HepG2 (cell line): ENCODE results near the gene P2RX6. TPM values are rescaled to one million over a fixed set of nuclear protein-coding genes. Genes with fewer than 3 reads are reported as not detected.

Experiments
- ATAC-seq: fragments of 200-7000 bp; cut with Tn5 transposase; 3 replicates; pipeline ENCODE4 v1.9.1; 2020; ENCODE audit warnings: mild to moderate bottlenecking, moderate library complexity
- BruUV-seq: library from RNA; stranded (reverse); fragments of 400-500 nt; replicated peaks from 2 replicates; lab custom pipeline; 2021; lab: Mats Ljungman, UMichigan
- CTCF ChIA-PET: fragments of 300-600 bp; formaldehyde crosslinking; extraction: SDS; loops from one replicate; lab custom pipeline; 2021; ENCODE audit warnings: low total read pairs, inconsistent platforms, low intra/inter-chr PET ratio; lab: Yijun Ruan, JAX
- POLR2A ChIA-PET: fragments of 350-600 bp; sonication (Branson Sonifier 250); formaldehyde crosslinking; loops from one replicate; lab custom pipeline; 2020; ENCODE audit warnings: antibody characterized with exemption, inconsistent platforms; lab: Yijun Ruan, JAX
- DNase-seq: peaks from one replicate; pipeline ENCODE4 v3.0.0-alpha.2; 2015; ENCODE audit warnings: low spot score
- FAIRE-seq: peaks from 3 replicates; lab custom pipeline; 2011; peaks lifted over from hg19 to GRCh38; lab: Jason Lieb, UNC
- H2AFZ ChIP-seq: one replicate; pipeline ENCODE4 v1.6.1; 2011; ENCODE audit warnings: low read length, inconsistent platforms
- H3K27ac ChIP-seq: fragments of 300-600 bp; 3 replicates; pipeline ENCODE4 v1.8.0; 2011; ENCODE audit warnings: mixed run types, mild to moderate bottlenecking, mixed read lengths, low read length, inconsistent platforms; ENCODE audit not compliant: insufficient read depth; ENCODE audit errors: extremely low read length
- H3K27me3 ChIP-seq, 2 experiments: fragments of 200-600 bp in 1 of 2; 2 replicates in 1 of 2; 3 replicates in 1 of 2; pipeline versions ENCODE4 v1.6.0 to v1.8.0; 2011; ENCODE audit warnings: low read length in 2 of 2, mild to moderate bottlenecking in 2 of 2, moderate library complexity in 2 of 2, inconsistent platforms in 1 of 2; ENCODE audit not compliant: insufficient read depth in 2 of 2, control insufficient read depth in 1 of 2
- H3K36me3 ChIP-seq, 2 experiments: fragments of 200-600 bp in 1 of 2; replicated peaks in 1 of 2; 2 replicates in 1 of 2; 3 replicates in 1 of 2; pipeline versions ENCODE4 v1.5.1 to v1.8.0; 2011; ENCODE audit warnings: low read length in 2 of 2, inconsistent platforms in 1 of 2; ENCODE audit not compliant: insufficient read depth in 2 of 2, control insufficient read depth in 1 of 2
- H3K4me1 ChIP-seq: 2 replicates; pipeline ENCODE4 v1.5.1; 2012; ENCODE audit warnings: low read length, inconsistent platforms; ENCODE audit not compliant: insufficient read depth
- H3K4me2 ChIP-seq: 2 replicates; pipeline ENCODE4 v1.6.0; 2011; ENCODE audit warnings: low read depth, low read length, inconsistent platforms
- H3K4me3 ChIP-seq, 3 experiments: fragments of 200-600 bp in 1 of 3; sonication (generic), shearing (Covaris generic) in 1 of 3; replicated peaks in 1 of 3; 2 replicates each; pipeline ENCODE4 v1.5.1; 2011 to 2016; ENCODE audit warnings: low read length in 3 of 3, inconsistent platforms in 2 of 3, low read depth in 2 of 3, mild to moderate bottlenecking in 2 of 3, control low read depth in 1 of 3, mixed read lengths in 1 of 3; ENCODE audit not compliant: insufficient read depth in 1 of 3
- H3K79me2 ChIP-seq: one replicate; pipeline ENCODE4 v1.6.1; 2011; ENCODE audit warnings: low read length, inconsistent platforms; ENCODE audit not compliant: insufficient read depth
- H3K9ac ChIP-seq: 2 replicates; pipeline ENCODE4 v1.6.0; 2011; ENCODE audit warnings: mild to moderate bottlenecking, low read depth, low read length, inconsistent platforms; ENCODE audit not compliant: insufficient read depth
- H3K9me3 ChIP-seq: 2 replicates; pipeline ENCODE4 v1.5.1; 2012; ENCODE audit warnings: mild to moderate bottlenecking, low read length
- H4K20me1 ChIP-seq: 2 replicates; pipeline ENCODE4 v1.6.0; 2011; ENCODE audit warnings: inconsistent platforms, mild to moderate bottlenecking, low read length, moderate library complexity; ENCODE audit not compliant: insufficient read depth
- CBFB ChIP-seq: sonication (generic); formaldehyde crosslinking; IDR thresholded peaks from 2 replicates; pipeline ENCODE4 v1.4.0; 2020; ENCODE audit warnings: missing genetic modification reagents
- ELF3 ChIP-seq: IDR thresholded peaks from 2 replicates; pipeline ENCODE4 v1.6.1; 2016; ENCODE audit warnings: missing genetic modification reagents, missing compliant biosample characterization
- ELK4 ChIP-seq: sonication (generic); formaldehyde crosslinking; IDR thresholded peaks from 2 replicates; pipeline ENCODE4 v1.9.0; 2021; ENCODE audit warnings: missing genetic modification reagents, borderline replicate concordance
- FOXC1 ChIP-seq: sonication (generic); formaldehyde crosslinking; IDR thresholded peaks from 2 replicates; pipeline ENCODE4 v1.8.0; 2022; ENCODE audit warnings: mild to moderate bottlenecking, missing genetic modification reagents, borderline replicate concordance
- FOXO1 ChIP-seq: sonication (generic); formaldehyde crosslinking; IDR thresholded peaks from 2 replicates; pipeline ENCODE4 v1.4.0; 2020; ENCODE audit warnings: missing genetic modification reagents
- HHEX ChIP-seq: IDR thresholded peaks from 2 replicates; pipeline ENCODE4 v1.6.1; 2016; ENCODE audit warnings: control low read depth
- PREB ChIP-seq: sonication (generic); formaldehyde crosslinking; IDR thresholded peaks from 2 replicates; pipeline ENCODE4 v1.4.0; 2020; ENCODE audit warnings: missing genetic modification reagents
- RARA ChIP-seq: IDR thresholded peaks from 2 replicates; pipeline ENCODE4 v1.6.1; 2016; ENCODE audit warnings: missing genetic modification reagents, missing compliant biosample characterization
- RBM22 ChIP-seq: fragments of 200-400 bp; formaldehyde crosslinking; optimal IDR thresholded peaks from 2 replicates; pipeline ENCODE3; 2017; ENCODE audit warnings: mild to moderate bottlenecking, low read length, moderate library complexity
- SAP130 ChIP-seq: IDR thresholded peaks from 2 replicates; pipeline ENCODE4 v1.6.1; 2016; ENCODE audit warnings: low read depth
- SCMH1 ChIP-seq: sonication (generic); formaldehyde crosslinking; IDR thresholded peaks from 2 replicates; pipeline ENCODE4 v1.9.0; 2021; ENCODE audit warnings: missing genetic modification reagents, mild to moderate bottlenecking, borderline replicate concordance
- SNAI1 ChIP-seq: sonication (generic); formaldehyde crosslinking; IDR thresholded peaks from 2 replicates; pipeline ENCODE4 v1.5.0; 2020; ENCODE audit warnings: mild to moderate bottlenecking, missing genetic modification reagents, borderline replicate concordance
- SOX13 ChIP-seq, 3 experiments: fragments of 450-650 bp in 1 of 3; sonication (generic) in 1 of 3; formaldehyde crosslinking in 1 of 3; IDR thresholded peaks in 2 of 3; conservative IDR thresholded peaks in 1 of 3; 2 replicates each; pipeline versions ENCODE4 v1.5.0 to v1.6.1; 2016 to 2020; ENCODE audit warnings: antibody characterized with exemption in 1 of 3, mild to moderate bottlenecking in 1 of 3, missing compliant biosample characterization in 1 of 3, missing genetic modification reagents in 1 of 3, moderate library complexity in 1 of 3
- YEATS4 ChIP-seq: sonication (generic); formaldehyde crosslinking; IDR thresholded peaks from 2 replicates; pipeline ENCODE4 v1.4.0; 2020; ENCODE audit warnings: missing genetic modification reagents, borderline replicate concordance
- ZFP41 ChIP-seq: sonication (generic); formaldehyde crosslinking; IDR thresholded peaks from 2 replicates; pipeline ENCODE4 v1.4.0; 2020; ENCODE audit warnings: mild to moderate bottlenecking, missing genetic modification reagents, borderline replicate concordance
- ZNF431 ChIP-seq: sonication (generic); formaldehyde crosslinking; IDR thresholded peaks from 2 replicates; pipeline ENCODE4 v1.9.0; 2022; ENCODE audit warnings: missing genetic modification reagents, low read depth, mild to moderate bottlenecking, borderline replicate concordance
- ZNF451 ChIP-seq: sonication (generic); formaldehyde crosslinking; IDR thresholded peaks from 2 replicates; pipeline ENCODE4 v1.5.0; 2020; ENCODE audit warnings: mild to moderate bottlenecking, missing genetic modification reagents
- ZNF598 ChIP-seq: sonication (generic); formaldehyde crosslinking; IDR thresholded peaks from 2 replicates; pipeline ENCODE4 v1.5.1; 2020; ENCODE audit warnings: mild to moderate bottlenecking, missing genetic modification reagents, borderline replicate concordance
- ZNF75D ChIP-seq: sonication (generic); formaldehyde crosslinking; IDR thresholded peaks from 2 replicates; pipeline ENCODE4 v1.8.1; 2023; ENCODE audit warnings: missing genetic modification reagents, mild to moderate bottlenecking, borderline replicate concordance
- ZSCAN9 ChIP-seq: IDR thresholded peaks from 2 replicates; pipeline ENCODE4 v1.6.1; 2016; ENCODE audit warnings: borderline replicate concordance
- WGBS: methylation state at CpG from one replicate; pipeline ENCODE4 v1.1.6; 2017; ENCODE audit warnings: low lambda C conversion rate; 5-methylcytosine and 5-hydroxymethylcytosine counted together
- in situ Hi-C: cut with HindIII; loops from 2 replicates; pipeline ENCODE4 v1.10.0; 2017; ENCODE audit warnings: low pct_unique_long_range_greater_than_20kb; ENCODE audit not compliant: extremely low pct_ligation_motif_present
- intact Hi-C: fragments of 100-400 bp; cut with micrococcal nuclease; formaldehyde crosslinking; loops from one replicate; pipeline ENCODE4 v1.10.0; 2022; ENCODE audit not compliant: unreplicated experiment
- polyA plus RNA-seq, 8 experiments: library from polyadenylated mRNA; depleted of rRNA in 3 of 8; stranded (reverse) in 7 of 8; unstranded in 1 of 8; fragments of >200 nt; fragmentation: Illumina TruSeq in 4 of 8; extraction: Trizol in 4 of 8; gene quantifications; 2 replicates each; pipeline versions ENCODE4 v1.2.1 to v1.2.3, GENCODE V29; 2011 to 2016; ENCODE audit warnings: low read depth in 4 of 8, missing spikeins in 1 of 8, mixed read lengths in 1 of 8; ENCODE audit not compliant: insufficient read depth in 1 of 8
- total RNA-seq, 5 experiments: library from RNA; depleted of rRNA; stranded (reverse); fragments of >200 nt; fragmentation: Illumina TruSeq; extraction: Trizol; gene quantifications; 2 replicates each; pipeline ENCODE4 v1.2.3, GENCODE V29; 2016; ENCODE audit warnings: low read depth in 1 of 5

P2RX6 gene
- total and polyA plus RNA-seq, 2 of the 13 experiments (the other 11 are each of a cell fraction or from before 2014, with no cell fraction given): 0.04 to 0.12 TPM

GRCh38 chr22:20985720-20986119, 29.2 kb upstream of the P2RX6 start:
- no peaks in the 10 kb centered on the region for H3K9me3 ChIP-seq
- no peak overlapping the region for H3K4me3 ChIP-seq
- TF ChIP-seq ZNF598 (CRISPR knock-in tag): no peak
- TF ChIP-seq CBFB (CRISPR knock-in tag): no peak
- no peak for TF ChIP-seq FOXC1 (CRISPR knock-in tag)
- no peak for TF ChIP-seq RBM22
- no peak for TF ChIP-seq RARA (CRISPR knock-in tag)
- no peak for TF ChIP-seq ZFP41
- TF ChIP-seq ZNF451 (CRISPR knock-in tag): no peak
- TF ChIP-seq SOX13 (IDR thresholded peaks at IDR 0.05): no peak
- TF ChIP-seq SOX13 (CRISPR knock-in tag; conservative IDR thresholded peaks at IDR 0.05 in 1 of 2, IDR thresholded peaks at IDR 0.05 in 1 of 2): no peak
- no peak for TF ChIP-seq SAP130 (CRISPR knock-in tag)
- TF ChIP-seq ELF3: no peak
- no peak for TF ChIP-seq SCMH1 (CRISPR knock-in tag)
- no peak for TF ChIP-seq ZSCAN9 (CRISPR knock-in tag)
- no peak for TF ChIP-seq PREB (CRISPR knock-in tag)
- TF ChIP-seq HHEX (CRISPR knock-in tag): no peak
- no peak for TF ChIP-seq ELK4 (CRISPR knock-in tag)
- TF ChIP-seq SNAI1 (CRISPR knock-in tag): no peak
- no peak for TF ChIP-seq FOXO1
- no peak for TF ChIP-seq ZNF75D
- TF ChIP-seq YEATS4 (CRISPR knock-in tag): no peak
- TF ChIP-seq ZNF431 (CRISPR knock-in tag): no peak
- H3K36me3 ChIP-seq: peaks cover 0 to 22% of the 10 kb centered on the region in 2 experiments
- no peak overlapping the region for H3K27ac ChIP-seq
- ATAC-seq: no peak
- peaks cover 21% of the 10 kb centered on the region for H3K4me1 ChIP-seq
- H3K27me3 ChIP-seq: no peaks in the 10 kb centered on the region; a peak in 1 of 5 replicates
- WGBS: 98% methylated on average over 6 of the region's 7 CpGs
- no peak for DNase-seq
- H4K20me1 ChIP-seq: no peaks in the 10 kb centered on the region
- ChIA-PET POLR2A (no interaction called here), CTCF (no interaction called here)
- peaks cover 11% of the 10 kb centered on the region for H3K79me2 ChIP-seq
- intact Hi-C loops: no loop called here
- in situ Hi-C loops: no loop called here
- H3K4me2 ChIP-seq: no peak overlapping the region
- BruUV-seq: no TSS peak
- no peak overlapping the region for H3K9ac ChIP-seq
- FAIRE-seq: no peak
- no peak overlapping the region for H2AFZ ChIP-seq
